Activated CD4-positive, alpha-beta T cell treated with anti-CD3 and anti-CD28 coated beads for 36 hours (primary cell): ENCODE measurements around the gene RUSF1. TPM values are rescaled to one million over a fixed set of nuclear protein-coding genes. Genes with fewer than 3 reads are reported as not detected.

Source experiments
- ATAC-seq: fragments of 200-7000 bp; cut with Tn5 transposase; one replicate; pipeline ENCODE4 v1.10.0; 2021; ENCODE audit warnings: mild to moderate bottlenecking, moderate library complexity
- CTCF ChIA-PET: fragments of 350-600 bp; sonication (Branson Sonifier 250); formaldehyde crosslinking; loops from one replicate; lab custom pipeline; 2021; ENCODE audit warnings: antibody characterized with exemption; lab: Charles Lee
- POLR2A ChIA-PET: fragments of 350-600 bp; sonication (Branson Sonifier 250); formaldehyde crosslinking; loops from one replicate; lab custom pipeline; 2021; ENCODE audit warnings: antibody characterized with exemption, inconsistent platforms; lab: Charles Lee
- DNase-seq: peaks from one replicate; pipeline ENCODE4 v3.0.0-alpha.2; 2020
- H3K27ac Mint-ChIP-seq: one replicate; pipeline ENCODE4 v1.8.0; 2021; ENCODE audit warnings: mixed read lengths
- H3K27me3 Mint-ChIP-seq: one replicate; pipeline ENCODE4 v1.8.0; 2021; ENCODE audit warnings: mixed read lengths
- H3K36me3 Mint-ChIP-seq: one replicate; pipeline ENCODE4 v1.8.0; 2021; ENCODE audit warnings: low read depth, mixed read lengths
- H3K4me1 Mint-ChIP-seq: one replicate; pipeline ENCODE4 v1.8.0; 2021; ENCODE audit warnings: mixed read lengths
- H3K4me3 Mint-ChIP-seq: one replicate; pipeline ENCODE4 v1.8.0; 2021; ENCODE audit warnings: mild to moderate bottlenecking, moderate library complexity, mixed read lengths
- H3K9me3 Mint-ChIP-seq: one replicate; pipeline ENCODE4 v1.8.0; 2021; ENCODE audit warnings: low read depth, mixed read lengths
- intact Hi-C, 2 experiments: fragments of 100-400 bp; cut with DNase I in 1 of 2; cut with micrococcal nuclease in 1 of 2; formaldehyde crosslinking; loops; one replicate each; pipeline versions ENCODE4 v1.14.2 to v1.15.1; 2022 to 2024; cut with DNase I, micrococcal nuclease
- total RNA-seq, 2 experiments: library from RNA; stranded (reverse); gene quantifications; one replicate each; pipeline ENCODE4 v1.2.3, GENCODE V29; 2021

RUSF1 gene
- total RNA-seq, 2 experiments from 2014 or later: 36.3 to 37.7 TPM

DNA sequence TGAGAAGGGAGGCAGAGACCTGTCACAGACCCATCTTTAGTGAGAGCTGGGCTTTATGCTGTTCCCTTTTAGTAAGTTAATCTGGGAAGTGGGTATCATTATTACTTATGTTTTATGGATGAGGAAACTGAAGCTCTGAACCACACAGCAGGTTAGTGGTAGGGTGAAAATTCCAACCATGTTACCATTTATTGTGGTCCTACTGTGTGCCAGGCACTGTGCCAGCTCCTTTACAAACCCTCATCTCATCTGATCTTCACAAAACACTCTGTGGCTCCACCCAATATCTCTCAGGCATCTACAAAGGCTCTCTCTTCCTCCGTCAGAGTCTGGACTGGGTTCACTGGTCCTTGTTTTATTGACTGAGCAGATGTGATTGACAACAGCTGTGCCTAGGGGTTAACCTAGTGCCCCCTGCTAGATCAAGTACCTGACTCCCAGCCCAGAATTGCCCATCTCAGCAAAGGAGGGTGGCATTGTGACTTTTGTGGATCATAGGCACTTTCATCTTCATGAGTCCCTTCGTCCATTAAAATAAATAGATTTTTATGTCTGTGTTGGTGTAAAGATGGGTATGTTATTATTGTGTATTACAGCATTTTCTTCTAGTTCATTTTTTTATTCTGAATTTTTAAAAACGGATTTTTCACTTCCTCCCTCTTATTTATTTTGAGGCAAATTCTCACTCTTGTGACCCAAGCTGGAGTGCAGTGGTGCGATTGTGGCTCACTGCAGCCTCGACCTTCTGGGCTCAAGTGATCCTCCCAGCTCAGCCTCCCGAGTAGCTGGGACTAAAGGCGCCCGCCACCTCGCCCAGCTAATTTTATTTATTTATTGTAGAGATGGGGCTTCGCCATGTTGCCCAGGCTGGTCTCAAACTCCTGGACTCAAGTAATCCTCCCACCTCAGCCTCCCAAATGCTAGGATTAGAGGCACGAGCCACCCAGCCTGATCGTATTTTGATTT is 33.1 kb downstream of the RUSF1 start:
- CTCF ChIA-PET: interaction anchor here (1.1 to 3.2 kb wide), 2 partner anchors 14 to 33 kb away, joined by 6 to 15 read pairs; partner anchors contain the start of gene ZNF843
- ATAC-seq: no peak
- POLR2A ChIA-PET: interaction anchor here (0.6 kb wide), 1 partner anchor 394 kb away, joined by 3 read pairs; no protein-coding TSS in a partner anchor
- H3K4me1 Mint-ChIP-seq: peaks cover 28% of the 10 kb centered on the region
- no peaks in the 10 kb centered on the region for H3K9me3 Mint-ChIP-seq
- no peaks in the 10 kb centered on the region for H3K36me3 Mint-ChIP-seq
- no peak overlapping the region for H3K4me3 Mint-ChIP-seq
- peaks cover 18% of the 10 kb centered on the region for H3K27me3 Mint-ChIP-seq
- H3K27ac Mint-ChIP-seq: no peak overlapping the region
- intact Hi-C loops: no loop called here
- DNase-seq: no peak

DNA sequence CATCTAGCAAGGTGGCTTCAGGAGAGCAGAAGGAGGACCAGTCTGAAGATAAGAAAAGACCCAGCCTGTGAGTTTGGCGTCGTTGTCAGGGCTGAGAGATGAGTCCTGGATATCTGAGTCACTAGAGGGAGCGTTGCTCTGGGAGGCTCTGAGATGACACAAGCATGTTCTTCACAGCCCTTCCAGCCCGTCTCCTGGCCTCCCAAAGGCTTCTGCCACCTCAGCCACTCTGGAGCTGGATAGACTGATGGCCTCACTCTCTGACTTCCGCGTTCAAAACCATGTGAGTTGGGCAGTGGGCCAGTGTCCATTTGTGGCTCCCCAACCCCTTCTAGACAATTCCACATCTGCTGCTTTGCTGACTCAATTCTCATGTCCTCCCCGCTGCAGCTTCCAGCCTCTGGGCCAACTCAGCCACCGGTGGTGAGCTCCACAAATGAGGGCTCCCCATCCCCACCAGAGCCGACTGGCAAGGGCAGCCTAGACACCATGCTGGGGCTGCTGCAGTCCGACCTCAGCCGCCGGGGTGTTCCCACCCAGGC is 33.9 kb downstream of the RUSF1 start:
- Mint-ChIP-seq H3K4me1 (peaks cover 28% of the 10 kb centered on the region), H3K36me3 (no peaks in the 10 kb centered on the region), H3K4me3 (no peak overlapping the region), H3K27ac (no peak overlapping the region), H3K9me3 (no peaks in the 10 kb centered on the region), H3K27me3 (peaks cover 18% of the 10 kb centered on the region)
- ATAC-seq (no peak), DNase-seq (no peak)
- CTCF ChIA-PET: interaction anchor here (0.6 to 3.2 kb wide), 2 partner anchors 13 to 19 kb away, joined by 3 to 15 read pairs; no protein-coding TSS in a partner anchor
- POLR2A ChIA-PET: interaction anchor here (0.6 kb wide), 1 partner anchor 395 kb away, joined by 3 read pairs; no protein-coding TSS in a partner anchor
- intact Hi-C loops: no loop called here

DNA sequence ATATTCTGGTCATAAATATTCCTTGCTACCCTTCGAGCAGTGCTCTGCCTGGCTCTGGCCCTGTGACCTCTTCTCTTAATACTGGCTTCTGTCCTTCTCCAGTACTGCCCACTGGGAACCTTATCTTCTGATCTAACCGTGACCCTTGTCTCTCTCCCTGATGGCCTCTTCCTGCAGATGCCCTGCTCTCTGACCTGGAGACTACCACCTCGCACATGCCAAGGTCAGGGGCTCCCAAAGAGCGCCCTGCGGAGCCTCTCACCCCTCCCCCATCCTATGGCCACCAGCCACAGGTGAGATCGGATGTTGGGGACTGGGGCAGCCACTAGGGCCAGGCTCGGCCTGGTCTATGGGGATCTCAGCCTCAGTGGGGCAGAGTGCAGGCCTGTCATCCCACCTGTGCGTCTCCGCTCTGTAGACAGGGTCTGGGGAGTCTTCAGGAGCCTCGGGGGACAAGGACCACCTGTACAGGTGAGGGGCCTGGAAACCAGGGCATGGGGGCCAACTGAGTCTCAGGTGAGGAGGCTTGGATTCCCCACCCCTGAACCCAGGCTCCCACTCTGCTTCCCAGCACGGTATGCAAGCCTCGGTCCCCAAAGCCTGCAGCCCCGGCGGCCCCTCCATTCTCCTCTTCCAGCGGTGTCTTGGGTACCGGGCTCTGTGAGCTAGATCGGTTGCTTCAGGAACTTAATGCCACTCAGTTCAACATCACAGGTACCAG is 34.8 kb downstream of the RUSF1 start:
- ATAC-seq: no peak
- peaks cover 28% of the 10 kb centered on the region for H3K4me1 Mint-ChIP-seq
- ChIA-PET POLR2A (no interaction called here), CTCF (interaction anchor here (0.7 to 3.2 kb wide), 2 partner anchors 13 to 272 kb away, joined by 3 to 15 read pairs; no protein-coding TSS in a partner anchor)
- no peak for DNase-seq
- H3K27me3 Mint-ChIP-seq: peaks cover 18% of the 10 kb centered on the region
- H3K27ac Mint-ChIP-seq: no peak overlapping the region
- no peaks in the 10 kb centered on the region for H3K36me3 Mint-ChIP-seq
- intact Hi-C loops: no loop called here
- no peaks in the 10 kb centered on the region for H3K9me3 Mint-ChIP-seq
- no peak overlapping the region for H3K4me3 Mint-ChIP-seq

- intact Hi-C loops: no loop called here
- Mint-ChIP-seq H3K4me1 (peaks cover 22% of the 10 kb centered on the region), H3K27me3 (peaks cover 18% of the 10 kb centered on the region), H3K27ac (no peak overlapping the region), H3K36me3 (no peaks in the 10 kb centered on the region), H3K4me3 (peak overlapping the region; percentile 54), H3K9me3 (no peaks in the 10 kb centered on the region)
- ChIA-PET POLR2A (interaction anchor here (0.6 kb wide), 1 partner anchor 13 kb away, joined by 3 read pairs; the partner anchor contains the start of gene ARMC5), CTCF (interaction anchor here (0.7 to 3.2 kb wide), 2 partner anchors 12 to 271 kb away, joined by 3 to 15 read pairs; no protein-coding TSS in a partner anchor)
- ATAC-seq (peak; percentile 54), DNase-seq (peak; percentile 74)
Measured at GRCh38 chr16:31472709-31473203, 35.4 kb downstream of the RUSF1 start.

- Mint-ChIP-seq H3K36me3 (peaks cover under 1% of the 10 kb centered on the region), H3K4me3 (peak within 1 kb of the TSS; percentile 54), H3K27ac (peak within 1 kb of the TSS; percentile 2), H3K27me3 (peaks cover 18% of the 10 kb centered on the region), H3K9me3 (no peaks in the 10 kb centered on the region), H3K4me1 (peaks cover 19% of the 10 kb centered on the region)
- DNase-seq: no peak
- POLR2A ChIA-PET: interaction anchor here (0.6 kb wide), 1 partner anchor 13 kb away, joined by 3 read pairs; the partner anchor contains the start of gene ARMC5
- CTCF ChIA-PET: interaction anchor here (0.7 kb wide), 1 partner anchor 11 kb away, joined by 3 read pairs; no protein-coding TSS in a partner anchor
- intact Hi-C loops: no loop called here
- no peak for ATAC-seq
Measured at GRCh38 chr16:31471875-31472708, 36.1 kb downstream of the RUSF1 start, which contains the start of gene TGFB1I1. TSS of gene TGFB1I1 (plus strand) at chr16:31472152. CDS start at chr16:31472189, 37 bp downstream.

GRCh38 chr16:31471241-31471874 is 36.8 kb downstream of the RUSF1 start:
- Mint-ChIP-seq H3K4me1 (peaks cover 20% of the 10 kb centered on the region), H3K4me3 (no peak overlapping the region), H3K36me3 (peaks cover 5% of the 10 kb centered on the region), H3K27me3 (peaks cover 18% of the 10 kb centered on the region), H3K27ac (peak overlapping the region; percentile 2), H3K9me3 (no peaks in the 10 kb centered on the region)
- intact Hi-C loops: no loop called here
- CTCF ChIA-PET: interaction anchor here (0.7 kb wide), 1 partner anchor 10 kb away, joined by 3 read pairs; no protein-coding TSS in a partner anchor
- DNase-seq: no peak
- POLR2A ChIA-PET: no interaction called here
- no peak for ATAC-seq

DNA sequence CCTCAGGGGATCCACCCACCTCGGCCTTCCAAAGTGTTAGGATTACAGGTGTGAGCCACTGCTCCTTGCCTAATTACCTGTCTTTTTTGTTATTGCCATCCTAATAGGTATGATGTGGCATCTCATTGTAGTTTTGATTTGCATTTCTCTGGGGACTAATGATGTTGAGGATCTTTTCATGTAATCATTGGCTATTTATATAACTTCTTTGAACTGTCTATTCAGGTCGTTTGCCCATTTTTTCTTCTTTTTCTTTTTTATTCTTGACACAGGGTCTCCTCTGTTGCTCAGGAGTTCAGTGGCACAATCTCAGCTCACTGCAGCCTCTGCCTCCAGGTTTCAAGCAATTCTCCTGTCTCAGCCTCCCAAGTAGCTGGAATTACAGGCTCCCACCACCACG is 37.6 kb downstream of the RUSF1 start:
- Mint-ChIP-seq H3K9me3 (no peaks in the 10 kb centered on the region), H3K36me3 (peaks cover 5% of the 10 kb centered on the region), H3K4me1 (peaks cover 12% of the 10 kb centered on the region), H3K27ac (no peak overlapping the region), H3K27me3 (peaks cover 18% of the 10 kb centered on the region), H3K4me3 (no peak overlapping the region)
- POLR2A ChIA-PET: interaction anchor here (1.0 kb wide), 1 partner anchor 10 kb away, joined by 5 read pairs; no protein-coding TSS in a partner anchor
- CTCF ChIA-PET: interaction anchor here (0.6 to 0.7 kb wide), 2 partner anchors 10 to 397 kb away, joined by 3 read pairs; partner anchors contain the start of genes ZNF646 and ZNF668
- ATAC-seq (no peak), DNase-seq (no peak)
- intact Hi-C loops: no loop called here

DNA sequence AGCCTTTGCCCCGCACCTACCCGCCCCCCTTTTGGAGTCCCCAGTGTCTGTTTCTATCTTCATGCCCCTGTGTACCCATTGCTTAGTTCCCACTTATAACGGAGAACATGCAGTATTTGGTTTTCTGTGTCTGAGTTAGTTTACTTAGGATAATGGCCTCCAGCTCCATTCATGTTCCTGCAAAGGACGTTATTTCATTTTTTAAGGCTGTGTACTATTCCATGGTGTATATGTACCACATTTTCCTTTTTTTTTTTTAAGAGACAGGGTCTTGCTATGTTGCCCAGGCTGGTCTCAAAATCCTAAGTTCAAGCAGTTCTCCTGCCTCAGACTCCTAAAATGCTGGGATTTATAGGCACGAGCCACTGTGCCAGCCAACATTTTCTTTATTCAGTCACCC is 40.3 kb downstream of the RUSF1 start:
- ChIA-PET POLR2A (no interaction called here), CTCF (interaction anchor here (1.0 kb wide), 1 partner anchor 309 kb away, joined by 3 read pairs; no protein-coding TSS in a partner anchor)
- DNase-seq (no peak), ATAC-seq (no peak)
- H3K27ac Mint-ChIP-seq: no peak overlapping the region
- H3K36me3 Mint-ChIP-seq: peaks cover 11% of the 10 kb centered on the region
- no peaks in the 10 kb centered on the region for H3K9me3 Mint-ChIP-seq
- H3K4me3 Mint-ChIP-seq: no peak overlapping the region
- intact Hi-C loops: no loop called here
- peaks cover 13% of the 10 kb centered on the region for H3K27me3 Mint-ChIP-seq
- peaks cover 12% of the 10 kb centered on the region for H3K4me1 Mint-ChIP-seq

GRCh38 chr16:31467151-31467773 is 40.9 kb downstream of the RUSF1 start:
- no peaks in the 10 kb centered on the region for H3K9me3 Mint-ChIP-seq
- ChIA-PET CTCF (no interaction called here), POLR2A (no interaction called here)
- peaks cover 12% of the 10 kb centered on the region for H3K36me3 Mint-ChIP-seq
- intact Hi-C loops: no loop called here
- H3K27me3 Mint-ChIP-seq: peaks cover 8% of the 10 kb centered on the region
- peaks cover 9% of the 10 kb centered on the region for H3K4me1 Mint-ChIP-seq
- no peak for ATAC-seq
- no peak for DNase-seq
- H3K27ac Mint-ChIP-seq: no peak overlapping the region
- H3K4me3 Mint-ChIP-seq: no peak overlapping the region
